OCI-LY7 (cell line): ENCODE measurements around the gene PTCHD4.

ENCODE experiments used
- CTCF ChIP-seq: fragments of 200-600 bp; sonication (generic); conservative IDR thresholded peaks from 2 replicates; pipeline ENCODE4 v1.5.1; 2014; ENCODE audit warnings: mild to moderate bottlenecking, antibody characterized with exemption, low read length, moderate library complexity, mixed read lengths
- EZH2phosphoT487 ChIP-seq: fragments of 200-600 bp; sonication (generic); IDR thresholded peaks from 2 replicates; pipeline ENCODE4 v1.6.1; 2018; ENCODE audit warnings: low read depth, borderline replicate concordance, mild to moderate bottlenecking, mixed run types, antibody characterized with exemption, low read length, moderate library complexity, mixed read lengths

- no peak for TF ChIP-seq CTCF
- no peak for TF ChIP-seq EZH2phosphoT487
Observed at GRCh38 chr6:48098923-48099322, 12.1 kb downstream of the PTCHD4 start.
